H1 (cell line): ENCODE measurements around the gene SERPINE2. TPM values are rescaled to one million over a fixed set of nuclear protein-coding genes. Genes with fewer than 3 reads are reported as not detected.
A peak's percentile ranks its signal among the peaks of the same experiment; 100 is the strongest.

ENCODE experiments used
- CTCF ChIA-PET: fragments of 300-600 bp; sonication (Branson Sonifier 250); formaldehyde crosslinking; loops from one replicate; lab custom pipeline; 2021; ENCODE audit not compliant: partially characterized antibody; lab: Charles Lee
- POLR2A ChIA-PET: fragments of 300-600 bp; sonication (Branson Sonifier 250); formaldehyde crosslinking; loops from one replicate; lab custom pipeline; 2021; ENCODE audit warnings: inconsistent platforms; ENCODE audit not compliant: partially characterized antibody; lab: Charles Lee
- DNase-seq, 2 experiments: peaks; one replicate each; pipeline versions ENCODE4 v3.0.0 to v3.0.0-alpha.2; 2010 to 2022; ENCODE audit warnings: low spot score in 2 of 2, low read depth in 1 of 2, mixed read lengths in 1 of 2
- FAIRE-seq: peaks from 2 replicates; lab custom pipeline; 2011; peaks lifted over from hg19 to GRCh38; lab: Jason Lieb, UNC
- H2AFZ ChIP-seq: 2 replicates; pipeline ENCODE4 v1.8.1; 2012; ENCODE audit warnings: low read length, inconsistent platforms
- H2AK5ac ChIP-seq: 2 replicates; pipeline ENCODE4 v1.6.1; 2013; ENCODE audit warnings: low read depth, low read length
- H2BK120ac ChIP-seq: replicated peaks from 2 replicates; pipeline ENCODE3; 2013; ENCODE audit warnings: low read depth, low read length, inconsistent platforms
- H2BK12ac ChIP-seq: 2 replicates; pipeline ENCODE4 v1.6.1; 2013; ENCODE audit warnings: low read depth, low read length
- H2BK15ac ChIP-seq: 2 replicates; pipeline ENCODE4 v1.6.1; 2013; ENCODE audit warnings: low read length
- H2BK20ac ChIP-seq: 2 replicates; pipeline ENCODE4 v1.6.1; 2013; ENCODE audit warnings: low read length
- H2BK5ac ChIP-seq: 2 replicates; pipeline ENCODE4 v1.6.1; 2013; ENCODE audit warnings: low read depth, low read length
- H3K14ac ChIP-seq: 2 replicates; pipeline ENCODE4 v1.6.1; 2013; ENCODE audit warnings: inconsistent platforms; ENCODE audit not compliant: insufficient read length
- H3K18ac ChIP-seq: 2 replicates; pipeline ENCODE4 v1.6.1; 2013; ENCODE audit warnings: low read length; ENCODE audit errors: extremely low read depth
- H3K23ac ChIP-seq: 2 replicates; pipeline ENCODE4 v1.6.1; 2013; ENCODE audit warnings: inconsistent platforms; ENCODE audit not compliant: insufficient read length
- H3K23me2 ChIP-seq: 2 replicates; pipeline ENCODE4 v1.6.1; 2013; ENCODE audit warnings: low read depth, low read length
- H3K27ac ChIP-seq: 2 replicates; pipeline ENCODE4 v1.6.1; 2011; ENCODE audit warnings: low read depth, low read length, inconsistent platforms
- H3K27me3 ChIP-seq, 4 experiments: replicated peaks in 1 of 4; 1 replicate in 1 of 4; 2 replicates in 3 of 4; pipeline versions ENCODE4 v1.6.1 to v1.8.1; 2011 to 2013; ENCODE audit warnings: low read length in 3 of 4, mild to moderate bottlenecking in 3 of 4, inconsistent platforms in 2 of 4, mixed read lengths in 2 of 4, moderate library complexity in 1 of 4; ENCODE audit not compliant: control insufficient read depth in 3 of 4, insufficient read depth in 3 of 4; ENCODE audit errors: extremely low read depth in 1 of 4
- H3K36me3 ChIP-seq, 4 experiments: 2 replicates each; pipeline versions ENCODE4 v1.6.1 to v1.8.1; 2011 to 2013; ENCODE audit warnings: mild to moderate bottlenecking in 4 of 4, low read length in 3 of 4, moderate library complexity in 2 of 4, control low read depth in 1 of 4, inconsistent platforms in 1 of 4; ENCODE audit not compliant: insufficient read depth in 4 of 4, control insufficient read depth in 2 of 4
- H3K4ac ChIP-seq: replicated peaks from 2 replicates; pipeline ENCODE3; 2013; ENCODE audit warnings: low read length, low read depth, mixed read lengths, inconsistent platforms; ENCODE audit not compliant: insufficient read length
- H3K4me1 ChIP-seq, 4 experiments: replicated peaks in 1 of 4; 1 replicate in 1 of 4; 2 replicates in 3 of 4; pipeline versions ENCODE4 v1.6.1 to v1.8.1; 2011 to 2013; ENCODE audit warnings: low read length in 3 of 4, inconsistent platforms in 2 of 4, mixed read lengths in 1 of 4; ENCODE audit not compliant: insufficient read depth in 4 of 4, control insufficient read depth in 3 of 4
- H3K4me2 ChIP-seq, 2 experiments: 2 replicates each; pipeline versions ENCODE4 v1.6.1 to v1.8.1; 2011 to 2013; ENCODE audit warnings: low read depth in 2 of 2, low read length in 2 of 2, control low read depth in 1 of 2, inconsistent platforms in 1 of 2, mild to moderate bottlenecking in 1 of 2; ENCODE audit not compliant: insufficient read depth in 1 of 2
- H3K4me3 ChIP-seq, 4 experiments: fragments of 200-600, 300-600 bp in 1 of 4; sonication (generic), shearing (Covaris generic), sonication (Bioruptor Twin) in 1 of 4; 2 replicates each; pipeline versions ENCODE4 v1.5.1 to v1.8.1; 2011 to 2016; ENCODE audit warnings: low read length in 4 of 4, low read depth in 3 of 4, control low read depth in 2 of 4, inconsistent platforms in 2 of 4, mild to moderate bottlenecking in 2 of 4, mixed read lengths in 1 of 4, moderate library complexity in 1 of 4; ENCODE audit not compliant: insufficient read depth in 2 of 4; ENCODE audit errors: extremely low read depth in 1 of 4
- H3K56ac ChIP-seq: replicated peaks from 2 replicates; pipeline ENCODE3; 2013; ENCODE audit warnings: low read depth, mild to moderate bottlenecking, mixed read lengths, low read length, inconsistent platforms; ENCODE audit not compliant: insufficient read length
- H3K79me1 ChIP-seq: 2 replicates; pipeline ENCODE4 v1.6.1; 2013; ENCODE audit warnings: low read depth, low read length, control low read depth
- H3K79me2 ChIP-seq, 2 experiments: 2 replicates each; pipeline versions ENCODE4 v1.6.1 to v1.8.1; 2012 to 2013; ENCODE audit warnings: low read length in 2 of 2, mild to moderate bottlenecking in 2 of 2, inconsistent platforms in 1 of 2; ENCODE audit not compliant: insufficient read depth in 2 of 2, control insufficient read depth in 1 of 2
- H3K9ac ChIP-seq, 4 experiments: replicated peaks in 1 of 4; 1 replicate in 1 of 4; 2 replicates in 3 of 4; pipeline versions ENCODE4 v1.6.1 to v1.8.1; 2011 to 2013; ENCODE audit warnings: low read depth in 3 of 4, low read length in 3 of 4, control low read depth in 2 of 4, mild to moderate bottlenecking in 2 of 4, moderate library complexity in 2 of 4, inconsistent platforms in 1 of 4; ENCODE audit errors: extremely low read depth in 1 of 4
- H3K9me3 ChIP-seq, 2 experiments: 2 replicates each; pipeline versions ENCODE4 v1.6.1 to v1.8.1; 2012 to 2013; ENCODE audit warnings: mild to moderate bottlenecking in 2 of 2, moderate library complexity in 2 of 2, control low read depth in 1 of 2, inconsistent platforms in 1 of 2, low read depth in 1 of 2, low read length in 1 of 2, mixed read lengths in 1 of 2; ENCODE audit not compliant: insufficient read depth in 2 of 2
- H4K20me1 ChIP-seq, 2 experiments: replicated peaks in 1 of 2; 2 replicates each; pipeline versions ENCODE3 to v1.8.1; 2011 to 2013; ENCODE audit warnings: inconsistent platforms in 2 of 2, low read length in 2 of 2, mild to moderate bottlenecking in 1 of 2; ENCODE audit not compliant: insufficient read depth in 2 of 2, control insufficient read depth in 1 of 2
- H4K5ac ChIP-seq: 2 replicates; pipeline ENCODE4 v1.6.1; 2013; ENCODE audit warnings: low read length, low read depth, mixed read lengths, inconsistent platforms; ENCODE audit not compliant: insufficient read length
- H4K8ac ChIP-seq: 2 replicates; pipeline ENCODE4 v1.8.0; 2013; ENCODE audit warnings: mild to moderate bottlenecking, moderate library complexity, low read length, inconsistent platforms; ENCODE audit not compliant: insufficient read depth; ENCODE audit errors: extremely low read depth
- H4K91ac ChIP-seq: replicated peaks from 2 replicates; pipeline ENCODE3; 2013; ENCODE audit warnings: low read length, mixed read lengths, inconsistent platforms; ENCODE audit not compliant: insufficient read length
- EP300 ChIP-seq, 2 experiments: IDR thresholded peaks; 1 replicate in 1 of 2; 2 replicates in 1 of 2; pipeline ENCODE4 v1.6.1; 2011 to 2012; ENCODE audit warnings: low read depth in 2 of 2, low read length in 2 of 2, mild to moderate bottlenecking in 2 of 2, borderline replicate concordance in 1 of 2, inconsistent platforms in 1 of 2, moderate library complexity in 1 of 2
- EZH2 ChIP-seq: fragments of 200-600 bp; sonication (generic); IDR thresholded peaks from 2 replicates; pipeline ENCODE4 v1.7.1; 2012; ENCODE audit warnings: low read depth, mild to moderate bottlenecking, moderate library complexity, low read length, inconsistent platforms; ENCODE audit not compliant: severe bottlenecking
- GABPA ChIP-seq: IDR thresholded peaks from 2 replicates; pipeline ENCODE4 v1.6.1; 2011; ENCODE audit warnings: mild to moderate bottlenecking, low read length, moderate library complexity, borderline replicate concordance; ENCODE audit not compliant: insufficient read depth
- HDAC2 ChIP-seq, 2 experiments: fragments of 300-600 bp in 1 of 2; sonication (generic) in 1 of 2; IDR thresholded peaks; 2 replicates each; pipeline ENCODE4 v1.6.1; 2011 to 2012; ENCODE audit warnings: low read depth in 2 of 2, low read length in 2 of 2, mild to moderate bottlenecking in 2 of 2, moderate library complexity in 2 of 2, borderline replicate concordance in 1 of 2, inconsistent platforms in 1 of 2
- NANOG ChIP-seq: IDR thresholded peaks from 2 replicates; pipeline ENCODE4 v1.6.1; 2011; ENCODE audit warnings: low read length, low read depth, mild to moderate bottlenecking, inconsistent platforms; ENCODE audit not compliant: insufficient read depth, poor library complexity, severe bottlenecking
- RNF2 ChIP-seq: fragments of 200-900, 300-1000 bp; sonication (generic); IDR thresholded peaks from 2 replicates; pipeline ENCODE4 v1.7.1; 2016; ENCODE audit warnings: borderline replicate concordance, low read depth, mild to moderate bottlenecking, antibody characterized with exemption, low read length; ENCODE audit not compliant: poor library complexity, severe bottlenecking; ENCODE audit errors: missing control alignments
- SIX5 ChIP-seq: IDR thresholded peaks from 2 replicates; pipeline ENCODE4 v1.6.1; 2011; ENCODE audit warnings: mild to moderate bottlenecking, low read depth, low read length
- SRF ChIP-seq: IDR thresholded peaks from 2 replicates; pipeline ENCODE4 v1.6.1; 2011; ENCODE audit warnings: mild to moderate bottlenecking, low read depth, low read length, moderate library complexity
- TAF1 ChIP-seq: IDR thresholded peaks from 2 replicates; pipeline ENCODE4 v1.6.1; 2011; ENCODE audit warnings: mild to moderate bottlenecking, low read depth, low read length
- USF2 ChIP-seq: IDR thresholded peaks from 2 replicates; pipeline ENCODE4 v1.6.1; 2011; ENCODE audit warnings: low read length, improper control_type of control experiment
- WGBS, 2 experiments: shearing (Covaris generic) in 1 of 2; methylation state at CpG; one replicate each; pipeline versions ENCODE4 v1.1.6 to v1.1.7; 2013 to 2015; ENCODE audit warnings: low lambda C conversion rate in 2 of 2, mixed read lengths in 2 of 2, inconsistent platforms in 1 of 2, low coverage in 1 of 2, missing lambda C conversion rate in 1 of 2; ENCODE audit not compliant: insufficient replicate concordance in 2 of 2, insufficient coverage in 1 of 2, insufficient read length in 1 of 2; ENCODE audit errors: extremely low coverage in 1 of 2, missing lambda C conversion rate in 1 of 2; 5-methylcytosine and 5-hydroxymethylcytosine counted together
- polyA plus RNA-seq, 7 experiments: library from polyadenylated mRNA; depleted of rRNA in 3 of 7; stranded (reverse) in 5 of 7; unstranded in 2 of 7; fragments of >200 nt in 5 of 7; fragments of 200-250 nt in 2 of 7; gene quantifications; 1 replicate in 5 of 7; 2 replicates in 1 of 7; 4 replicates in 1 of 7; pipeline versions ENCODE4 v1.2.1 to v1.2.3, GENCODE V29; 2011 to 2013; ENCODE audit warnings: missing spikeins in 2 of 7, mixed read lengths in 2 of 7
- total RNA-seq: library from RNA; stranded (reverse); fragmentation: NEBNext Ultra II Directional; extraction: Animal tissue kit (Norgen Biotek cat#: 25700); gene quantifications from 2 replicates; pipeline ENCODE4 v1.2.1, GENCODE V29; 2021

The SERPINE2 gene
- total and polyA plus RNA-seq, 2 of the 8 experiments (the other 6 are each of a cell fraction or from before 2014, with no cell fraction given): 26.2 to 76.0 TPM

DNA sequence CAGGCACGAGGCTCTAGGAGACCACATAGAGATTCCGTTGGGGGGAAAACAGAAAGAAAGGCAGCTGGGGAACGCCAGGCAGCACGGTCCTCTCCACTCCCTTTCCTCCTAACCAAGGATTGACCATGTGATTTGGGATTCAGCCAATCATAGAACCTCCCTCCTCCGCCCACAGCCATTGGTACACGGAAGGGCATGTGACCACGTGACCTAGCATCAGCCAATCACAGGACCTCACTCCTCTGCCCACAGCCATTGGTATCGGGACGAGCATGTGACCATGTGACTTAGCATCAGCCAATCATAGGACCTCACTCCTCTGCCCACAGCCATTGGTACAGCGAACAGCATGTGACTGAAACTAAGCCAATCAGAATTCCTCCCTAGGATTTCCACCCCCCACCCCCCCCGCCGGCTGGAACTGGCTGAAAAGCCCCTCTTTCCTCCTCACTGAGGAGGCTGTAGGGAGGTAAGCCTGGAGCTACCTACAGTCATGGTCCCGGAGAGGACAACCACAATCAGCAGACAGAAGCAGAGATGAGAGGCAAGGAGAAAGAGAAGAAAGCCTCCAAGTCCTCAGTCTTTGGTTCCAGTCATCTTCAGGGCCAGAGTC is 7.6 kb downstream of the SERPINE2 start:
- Histone ChIP-seq H3K9me3 (no peaks in the 10 kb centered on the region), H3K9ac (no peak overlapping the region), H4K20me1 (peaks cover 2 to 8% of the 10 kb centered on the region in 2 experiments), H3K4ac (no peak overlapping the region), H3K56ac (no peak overlapping the region), H3K36me3 (peaks cover 0 to 7% (median 2%) of the 10 kb centered on the region in 4 experiments; a peak in 2 of 8 replicates), H3K23ac (no peak overlapping the region), H2BK20ac (no peak overlapping the region), H2BK15ac (no peak overlapping the region), H2AFZ (no peak overlapping the region), H3K27ac (no peak overlapping the region), H3K27me3 (peaks cover 0 to 5% (median 2%) of the 10 kb centered on the region in 4 experiments; a peak in 2 of 7 replicates), H3K4me3 (no peak overlapping the region), H3K79me1 (peaks cover 4% of the 10 kb centered on the region), H2BK5ac (0 out of 2 replicates have a peak overlapping the region, but pooled peaks have one; percentile 20), H2AK5ac (peak overlapping the region; percentile 30), H3K79me2 (peaks cover 0 to 40% of the 10 kb centered on the region in 2 experiments; a peak in 2 of 4 replicates), H4K5ac (no peak overlapping the region), H2BK120ac (no peak overlapping the region), H3K4me2 (no peak overlapping the region; a peak in 1 of 4 replicates), H2BK12ac (peak overlapping the region; percentile 53), H4K91ac (no peak overlapping the region), H3K23me2 (no peaks in the 10 kb centered on the region), H3K18ac (no peak overlapping the region; the same call in 1 of the 2 replicates), H4K8ac (no peak overlapping the region), H3K14ac (no peak overlapping the region), H3K4me1 (peaks cover 5 to 21% (median 16%) of the 10 kb centered on the region in 4 experiments)
- FAIRE-seq (no peak), DNase-seq (no peak)
- 74% methylated on average over 8 of the region's 13 CpGs; no CpG with 5 or more reads in 1 of the 2 experiments for WGBS, 2 experiments
- POLR2A ChIA-PET: no interaction called here
- CTCF ChIA-PET: interaction anchor here (0.6 to 2.3 kb wide), 4 partner anchors 38 to 1084 kb away, joined by 3 to 14 read pairs (median 3); no protein-coding TSS in a partner anchor
- TF ChIP-seq SIX5 (no peak), HDAC2 (IDR thresholded peaks at IDR 0.05; ENCODE audit: borderline replicate concordance in 1 of 2, low read depth in 2 of 2, low read length in 2 of 2) (no peak), RNF2 (no peak), EZH2 (no peak), USF2 (peak; percentile 77), SRF (no peak), TAF1 (no peak), EP300 (IDR thresholded peaks at IDR 0.05; ENCODE audit: borderline replicate concordance in 1 of 2, low read depth in 2 of 2, low read length in 2 of 2) (no peak), GABPA (no peak), NANOG (no peak)
